ENCODE measurements around the gene CSTF1.

CSTF1 gene

GRCh38 chr20:56391596-56392131 is 781 bp upstream of the CSTF1 start:
- Histone ChIP-seq H3K9me3 (ENCODE audit: insufficient read depth, low read depth, low read length) (no peaks in the 10 kb centered on the region), H3K4me2 (ENCODE audit: low read depth, low read length, poor library complexity, severe bottlenecking) (peak overlapping the region; percentile 83), H3F3A (ENCODE audit: low read depth) (no peaks in the 10 kb centered on the region), H3K79me2 (ENCODE audit: insufficient read depth, low read length) (peaks cover 87% of the 10 kb centered on the region), H3K9ac (ENCODE audit: low read depth, low read length, poor library complexity, severe bottlenecking) (peak overlapping the region; percentile 99), H3K9me2 (replicated peaks; ENCODE audit: low read depth, low read length) (no peaks in the 10 kb centered on the region), H4K20me1 (ENCODE audit: insufficient read depth, low read length, poor library complexity, severe bottlenecking) (peaks cover 45% of the 10 kb centered on the region), H3K27me3 (ENCODE audit: insufficient read depth, low read length, poor library complexity, severe bottlenecking) (peaks cover 4% of the 10 kb centered on the region), H3K4me1 (ENCODE audit: insufficient read depth, low read length, poor library complexity, severe bottlenecking) (peaks cover 58% of the 10 kb centered on the region), H3K36me3 (ENCODE audit: insufficient read depth, low read length) (peaks cover 31% of the 10 kb centered on the region; the same call in 1 of the 2 replicates), H3K4me3 (ENCODE audit: low read length, poor library complexity, severe bottlenecking) (peak overlapping the region; percentile 98), H2AFZ (ENCODE audit: low read length) (peak overlapping the region; percentile 96)
- TF ChIP-seq, protein P1, sequence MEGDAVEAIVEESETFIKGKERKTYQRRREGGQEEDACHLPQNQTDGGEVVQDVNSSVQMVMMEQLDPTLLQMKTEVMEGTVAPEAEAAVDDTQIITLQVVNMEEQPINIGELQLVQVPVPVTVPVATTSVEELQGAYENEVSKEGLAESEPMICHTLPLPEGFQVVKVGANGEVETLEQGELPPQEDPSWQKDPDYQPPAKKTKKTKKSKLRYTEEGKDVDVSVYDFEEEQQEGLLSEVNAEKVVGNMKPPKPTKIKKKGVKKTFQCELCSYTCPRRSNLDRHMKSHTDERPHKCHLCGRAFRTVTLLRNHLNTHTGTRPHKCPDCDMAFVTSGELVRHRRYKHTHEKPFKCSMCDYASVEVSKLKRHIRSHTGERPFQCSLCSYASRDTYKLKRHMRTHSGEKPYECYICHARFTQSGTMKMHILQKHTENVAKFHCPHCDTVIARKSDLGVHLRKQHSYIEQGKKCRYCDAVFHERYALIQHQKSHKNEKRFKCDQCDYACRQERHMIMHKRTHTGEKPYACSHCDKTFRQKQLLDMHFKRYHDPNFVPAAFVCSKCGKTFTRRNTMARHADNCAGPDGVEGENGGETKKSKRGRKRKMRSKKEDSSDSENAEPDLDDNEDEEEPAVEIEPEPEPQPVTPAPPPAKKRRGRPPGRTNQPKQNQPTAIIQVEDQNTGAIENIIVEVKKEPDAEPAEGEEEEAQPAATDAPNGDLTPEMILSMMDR (conservative IDR thresholded peaks at IDR 0.05; ENCODE audit: low read length) = no peak
- TF ChIP-seq EZH2phosphoT487 (IDR thresholded peaks at IDR 0.05; ENCODE audit: borderline replicate concordance) = no peak

DNA sequence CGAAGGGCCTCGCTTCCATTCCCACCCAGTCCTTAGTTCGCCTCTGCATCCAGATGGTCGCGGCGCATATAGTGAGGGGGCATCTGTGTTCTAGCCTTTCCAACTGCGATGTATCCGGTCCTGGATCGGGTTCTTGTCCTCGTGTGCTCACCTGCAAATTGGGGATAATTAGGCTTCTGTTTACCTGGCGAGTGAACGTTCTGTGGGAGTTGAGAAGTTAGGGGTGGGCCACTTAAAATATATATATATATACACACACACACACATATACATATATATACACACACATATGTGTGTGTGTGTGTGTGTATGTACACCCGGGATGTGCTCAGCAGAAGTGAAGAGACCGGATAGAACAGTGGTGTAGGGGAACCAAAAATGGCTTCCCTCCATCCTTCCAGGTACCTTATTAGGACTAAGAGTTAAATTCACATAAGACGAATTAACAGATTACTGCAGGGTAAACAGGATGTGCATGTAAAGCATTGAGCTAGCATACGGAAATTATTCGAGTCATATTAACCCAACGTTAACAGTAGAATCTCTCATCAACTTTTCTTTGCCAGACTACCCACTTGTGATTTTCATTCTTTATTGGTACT is 537 bp downstream of the CSTF1 start:
- Histone ChIP-seq H3K36me3 (ENCODE audit: insufficient read depth, low read length) (peaks cover 35% of the 10 kb centered on the region; the same call in 1 of the 2 replicates), H4K20me1 (ENCODE audit: insufficient read depth, low read length, poor library complexity, severe bottlenecking) (peaks cover 47% of the 10 kb centered on the region), H2AFZ (ENCODE audit: low read length) (peak overlapping the region; percentile 96)

GRCh38 chr20:56393653-56394052 is 1.2 kb downstream of the CSTF1 start:
- Histone ChIP-seq H3K4me3 (ENCODE audit: low read length, poor library complexity, severe bottlenecking) (peak overlapping the region; percentile 98), H4K20me1 (ENCODE audit: insufficient read depth, low read length, poor library complexity, severe bottlenecking) (peaks cover 43% of the 10 kb centered on the region), H3K27me3 (ENCODE audit: insufficient read depth, low read length, poor library complexity, severe bottlenecking) (peaks cover 4% of the 10 kb centered on the region), H3K79me2 (ENCODE audit: insufficient read depth, low read length) (peaks cover 80% of the 10 kb centered on the region), H3F3A (ENCODE audit: low read depth) (no peaks in the 10 kb centered on the region), H3K9ac (ENCODE audit: low read depth, low read length, poor library complexity, severe bottlenecking) (peak overlapping the region; percentile 99), H3K4me1 (ENCODE audit: insufficient read depth, low read length, poor library complexity, severe bottlenecking) (peaks cover 47% of the 10 kb centered on the region), H3K36me3 (ENCODE audit: insufficient read depth, low read length) (peaks cover 38% of the 10 kb centered on the region; the same call in 1 of the 2 replicates), H3K4me2 (ENCODE audit: low read depth, low read length, poor library complexity, severe bottlenecking) (peak overlapping the region; percentile 96), H3K9me3 (ENCODE audit: insufficient read depth, low read depth, low read length) (no peaks in the 10 kb centered on the region), H3K9me2 (replicated peaks; ENCODE audit: low read depth, low read length) (no peaks in the 10 kb centered on the region), H2AFZ (ENCODE audit: low read length) (no peak overlapping the region)
- TF ChIP-seq EZH2phosphoT487 (IDR thresholded peaks at IDR 0.05; ENCODE audit: borderline replicate concordance) = no peak
- TF ChIP-seq, protein P1 (conservative IDR thresholded peaks at IDR 0.05; ENCODE audit: low read length) = no peak

More for the DNA sequence above, 537 bp downstream of the CSTF1 start:
- Histone ChIP-seq H3F3A (ENCODE audit: low read depth) (no peaks in the 10 kb centered on the region), H3K9me2 (replicated peaks; ENCODE audit: low read depth, low read length) (no peaks in the 10 kb centered on the region), H3K4me2 (ENCODE audit: low read depth, low read length, poor library complexity, severe bottlenecking) (peak overlapping the region; percentile 96), H3K79me2 (ENCODE audit: insufficient read depth, low read length) (peaks cover 87% of the 10 kb centered on the region), H3K4me1 (ENCODE audit: insufficient read depth, low read length, poor library complexity, severe bottlenecking) (peaks cover 50% of the 10 kb centered on the region), H3K4me3 (ENCODE audit: low read length, poor library complexity, severe bottlenecking) (peak overlapping the region; percentile 98), H3K9ac (ENCODE audit: low read depth, low read length, poor library complexity, severe bottlenecking) (peak overlapping the region; percentile 99), H3K9me3 (ENCODE audit: insufficient read depth, low read depth, low read length) (no peaks in the 10 kb centered on the region), H3K27me3 (ENCODE audit: insufficient read depth, low read length, poor library complexity, severe bottlenecking) (peaks cover 4% of the 10 kb centered on the region)
- TF ChIP-seq EZH2phosphoT487 (IDR thresholded peaks at IDR 0.05; ENCODE audit: borderline replicate concordance) = no peak
